HepG2 (cell line): Measurements from ENCODE around the gene ARFGAP1. TPM values are rescaled to one million over a fixed set of nuclear protein-coding genes. Genes with fewer than 3 reads are reported as not detected.

Source experiments
- ATF7 ChIP-seq, 2 experiments: fragments of 450-650 bp in 1 of 2; sonication (generic) in 1 of 2; formaldehyde crosslinking in 1 of 2; IDR thresholded peaks; 2 replicates each; pipeline versions ENCODE4 v1.4.0 to v1.6.1; 2016 to 2020; ENCODE audit warnings: antibody characterized with exemption in 1 of 2, mild to moderate bottlenecking in 1 of 2, missing genetic modification reagents in 1 of 2
- ETV5 ChIP-seq: IDR thresholded peaks from 2 replicates; pipeline ENCODE4 v1.6.1; 2018; ENCODE audit warnings: missing biosample characterization, missing genetic modification reagents, inconsistent platforms, borderline replicate concordance
- FOSL1 ChIP-seq: sonication (generic); formaldehyde crosslinking; IDR thresholded peaks from 2 replicates; pipeline ENCODE4 v1.9.0; 2021; ENCODE audit warnings: missing genetic modification reagents, borderline replicate concordance
- FOXA1 ChIP-seq, 2 experiments: fragments of 450-650 bp in 1 of 2; sonication (generic) in 1 of 2; formaldehyde crosslinking in 1 of 2; IDR thresholded peaks; 2 replicates each; pipeline versions ENCODE4 v1.4.0 to v1.6.1; 2016 to 2020; ENCODE audit warnings: missing genetic modification reagents in 1 of 2
- HDAC6 ChIP-seq: fragments of 200-600 bp; sonication (generic); IDR thresholded peaks from 2 replicates; pipeline ENCODE4 v1.7.0; 2017; ENCODE audit warnings: mild to moderate bottlenecking, antibody characterized with exemption, low read length, low read depth
- HOXA5 ChIP-seq: sonication (generic); formaldehyde crosslinking; IDR thresholded peaks from 2 replicates; pipeline ENCODE4 v1.4.0; 2020; ENCODE audit warnings: missing genetic modification reagents
- JUND ChIP-seq: sonication (generic); formaldehyde crosslinking; IDR thresholded peaks from 2 replicates; pipeline ENCODE4 v1.8.0; 2022; ENCODE audit warnings: mild to moderate bottlenecking, missing genetic modification reagents
- KLF9 ChIP-seq: IDR thresholded peaks from 2 replicates; pipeline ENCODE4 v1.6.1; 2016; ENCODE audit warnings: low read depth
- MED1 ChIP-seq: sonication (generic); formaldehyde crosslinking; IDR thresholded peaks from 2 replicates; pipeline ENCODE4 v1.4.0; 2020; ENCODE audit warnings: missing genetic modification reagents
- POLR2G ChIP-seq: fragments of 200-400 bp; formaldehyde crosslinking; IDR thresholded peaks from 2 replicates; pipeline ENCODE4 v1.6.1; 2018; ENCODE audit warnings: mild to moderate bottlenecking, low read depth, low read length, moderate library complexity
- RXRA ChIP-seq: sonication (generic); formaldehyde crosslinking; IDR thresholded peaks from 2 replicates; pipeline ENCODE4 v1.5.1; 2020; ENCODE audit warnings: missing genetic modification reagents
- SMAD3 ChIP-seq: sonication (generic); formaldehyde crosslinking; IDR thresholded peaks from 2 replicates; pipeline ENCODE4 v1.4.0; 2020; ENCODE audit warnings: missing genetic modification reagents
- SPEN ChIP-seq: sonication (generic); formaldehyde crosslinking; IDR thresholded peaks from 2 replicates; pipeline ENCODE4 v1.5.1; 2020; ENCODE audit warnings: low read depth, mild to moderate bottlenecking, missing genetic modification reagents
- STAG1 ChIP-seq: sonication (generic); formaldehyde crosslinking; IDR thresholded peaks from 2 replicates; pipeline ENCODE4 v1.4.0; 2020; ENCODE audit warnings: missing genetic modification reagents
- TBX2 ChIP-seq: sonication (generic); formaldehyde crosslinking; IDR thresholded peaks from 2 replicates; pipeline ENCODE4 v1.5.0; 2020; ENCODE audit warnings: missing genetic modification reagents, mild to moderate bottlenecking, borderline replicate concordance
- ZBTB3 ChIP-seq: sonication (generic); formaldehyde crosslinking; IDR thresholded peaks from 2 replicates; pipeline ENCODE4 v1.4.0; 2020; ENCODE audit warnings: low read depth, mild to moderate bottlenecking, moderate library complexity, missing genetic modification reagents, borderline replicate concordance
- ZNF121 ChIP-seq: sonication (generic); formaldehyde crosslinking; IDR thresholded peaks from 2 replicates; pipeline ENCODE4 v1.5.0; 2020; ENCODE audit warnings: mild to moderate bottlenecking, missing genetic modification reagents
- ZNF230 ChIP-seq: sonication (generic); formaldehyde crosslinking; IDR thresholded peaks from 2 replicates; pipeline ENCODE4 v1.4.0; 2020; ENCODE audit warnings: mild to moderate bottlenecking, missing genetic modification reagents
- ZNF557 ChIP-seq: sonication (generic); formaldehyde crosslinking; IDR thresholded peaks from 2 replicates; pipeline ENCODE4 v1.4.0; 2020; ENCODE audit warnings: missing genetic modification reagents
- ZNF598 ChIP-seq: sonication (generic); formaldehyde crosslinking; IDR thresholded peaks from 2 replicates; pipeline ENCODE4 v1.5.1; 2020; ENCODE audit warnings: mild to moderate bottlenecking, missing genetic modification reagents, borderline replicate concordance
- ZNF629 ChIP-seq: sonication (generic); formaldehyde crosslinking; conservative IDR thresholded peaks from 2 replicates; pipeline ENCODE4 v1.5.0; 2020; ENCODE audit warnings: missing genetic modification reagents
- polyA plus RNA-seq, 8 experiments: library from polyadenylated mRNA; depleted of rRNA in 3 of 8; stranded (reverse) in 7 of 8; unstranded in 1 of 8; fragments of >200 nt; fragmentation: Illumina TruSeq in 4 of 8; extraction: Trizol in 4 of 8; gene quantifications; 2 replicates each; pipeline versions ENCODE4 v1.2.1 to v1.2.3, GENCODE V29; 2011 to 2016; ENCODE audit warnings: low read depth in 4 of 8, missing spikeins in 1 of 8, mixed read lengths in 1 of 8; ENCODE audit not compliant: insufficient read depth in 1 of 8
- total RNA-seq, 5 experiments: library from RNA; depleted of rRNA; stranded (reverse); fragments of >200 nt; fragmentation: Illumina TruSeq; extraction: Trizol; gene quantifications; 2 replicates each; pipeline ENCODE4 v1.2.3, GENCODE V29; 2016; ENCODE audit warnings: low read depth in 1 of 5
- TF ChIP-seq, protein P1 (sequence below), 2 experiments: sonication (generic) in 1 of 2; formaldehyde crosslinking in 1 of 2; IDR thresholded peaks; 2 replicates each; pipeline versions ENCODE4 v1.4.0 to v1.6.1; 2018 to 2020; ENCODE audit warnings: missing genetic modification reagents in 2 of 2, borderline replicate concordance in 1 of 2, low read depth in 1 of 2, mild to moderate bottlenecking in 1 of 2, missing biosample characterization in 1 of 2
- TF ChIP-seq, protein P2 (sequence below): sonication (generic); formaldehyde crosslinking; IDR thresholded peaks from 2 replicates; pipeline ENCODE4 v1.4.0; 2020; ENCODE audit warnings: missing genetic modification reagents, borderline replicate concordance
- TF ChIP-seq, protein P3 (sequence below): sonication (generic); formaldehyde crosslinking; IDR thresholded peaks from 2 replicates; pipeline ENCODE4 v1.4.0; 2020; ENCODE audit warnings: mild to moderate bottlenecking, missing genetic modification reagents

The ARFGAP1 gene
- total and polyA plus RNA-seq, 2 of the 13 experiments (the other 11 are each of a cell fraction or from before 2014, with no cell fraction given) = 132 TPM

DNA sequence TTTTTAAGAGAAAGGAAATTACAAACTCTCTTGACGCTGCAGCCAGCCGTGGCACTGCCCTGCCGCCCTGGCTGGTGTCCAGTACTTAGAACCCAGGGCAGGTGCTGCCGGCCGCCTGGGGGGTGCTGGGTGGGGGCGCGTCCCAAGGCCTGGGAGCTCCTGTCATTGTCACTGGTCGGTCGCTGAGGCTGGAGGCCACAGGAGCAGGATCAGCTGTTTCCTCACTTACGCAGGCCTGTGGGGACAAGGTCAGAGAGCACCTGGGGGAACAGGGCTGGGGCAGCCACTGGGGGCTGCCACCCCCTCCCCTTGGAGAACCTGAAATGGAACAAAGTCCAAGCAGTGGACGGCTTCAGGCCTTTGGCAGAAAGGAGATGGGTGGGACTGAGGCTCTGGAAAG, 31.3 kb upstream of the ARFGAP1 start (continued):
- TF ChIP-seq, protein P1, sequence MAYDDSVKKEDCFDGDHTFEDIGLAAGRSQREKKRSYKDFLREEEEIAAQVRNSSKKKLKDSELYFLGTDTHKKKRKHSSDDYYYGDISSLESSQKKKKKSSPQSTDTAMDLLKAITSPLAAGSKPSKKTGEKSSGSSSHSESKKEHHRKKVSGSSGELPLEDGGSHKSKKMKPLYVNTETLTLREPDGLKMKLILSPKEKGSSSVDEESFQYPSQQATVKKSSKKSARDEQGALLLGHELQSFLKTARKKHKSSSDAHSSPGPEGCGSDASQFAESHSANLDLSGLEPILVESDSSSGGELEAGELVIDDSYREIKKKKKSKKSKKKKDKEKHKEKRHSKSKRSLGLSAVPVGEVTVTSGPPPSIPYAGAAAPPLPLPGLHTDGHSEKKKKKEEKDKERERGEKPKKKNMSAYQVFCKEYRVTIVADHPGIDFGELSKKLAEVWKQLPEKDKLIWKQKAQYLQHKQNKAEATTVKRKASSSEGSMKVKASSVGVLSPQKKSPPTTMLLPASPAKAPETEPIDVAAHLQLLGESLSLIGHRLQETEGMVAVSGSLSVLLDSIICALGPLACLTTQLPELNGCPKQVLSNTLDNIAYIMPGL (CRISPR knock-in tag; IDR thresholded peaks at IDR 0.05; ENCODE audit: borderline replicate concordance in 1 of 2, low read depth in 1 of 2) = no peak
- no peak; the same call in 1 of the 2 replicates for TF ChIP-seq ZNF230 (CRISPR knock-in tag)
- 0 out of 2 replicates have a peak, but pooled peaks have one; percentile 33 for TF ChIP-seq TBX2
- TF ChIP-seq ZNF557 (CRISPR knock-in tag) = no peak
- no peak for TF ChIP-seq ZBTB3 (CRISPR knock-in tag)
- no peak; the same call in 1 of the 2 replicates for TF ChIP-seq ZNF598
- TF ChIP-seq POLR2G = no peak
- TF ChIP-seq HOXA5 (CRISPR knock-in tag) = no peak
- TF ChIP-seq ETV5 (CRISPR knock-in tag) = peak; percentile 23; the same call in 1 of the 2 replicates
- TF ChIP-seq ATF7 (IDR thresholded peaks at IDR 0.05) = no peak
- TF ChIP-seq ATF7 (CRISPR knock-in tag; IDR thresholded peaks at IDR 0.05) = no peak
- TF ChIP-seq FOXA1 (IDR thresholded peaks at IDR 0.05) = no peak
- no peak for TF ChIP-seq FOXA1 (CRISPR knock-in tag; IDR thresholded peaks at IDR 0.05)
- TF ChIP-seq ZNF121 = no peak
- TF ChIP-seq SPEN (CRISPR knock-in tag) = 0 out of 2 replicates have a peak, but pooled peaks have one; percentile 34
- TF ChIP-seq JUND (CRISPR knock-in tag) = no peak
- no peak for TF ChIP-seq STAG1 (CRISPR knock-in tag)
- peak; percentile 75 for TF ChIP-seq RXRA (CRISPR knock-in tag)
- TF ChIP-seq HDAC6 = no peak
- TF ChIP-seq, protein P2, sequence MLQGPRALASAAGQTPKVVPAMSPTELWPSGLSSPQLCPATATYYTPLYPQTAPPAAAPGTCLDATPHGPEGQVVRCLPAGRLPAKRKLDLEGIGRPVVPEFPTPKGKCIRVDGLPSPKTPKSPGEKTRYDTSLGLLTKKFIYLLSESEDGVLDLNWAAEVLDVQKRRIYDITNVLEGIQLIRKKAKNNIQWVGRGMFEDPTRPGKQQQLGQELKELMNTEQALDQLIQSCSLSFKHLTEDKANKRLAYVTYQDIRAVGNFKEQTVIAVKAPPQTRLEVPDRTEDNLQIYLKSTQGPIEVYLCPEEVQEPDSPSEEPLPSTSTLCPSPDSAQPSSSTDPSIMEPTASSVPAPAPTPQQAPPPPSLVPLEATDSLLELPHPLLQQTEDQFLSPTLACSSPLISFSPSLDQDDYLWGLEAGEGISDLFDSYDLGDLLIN = no peak
- TF ChIP-seq KLF9 (CRISPR knock-in tag) = no peak
- no peak for TF ChIP-seq MED1 (CRISPR knock-in tag)
- no peak for TF ChIP-seq FOSL1
- no peak for TF ChIP-seq ZNF629 (CRISPR knock-in tag)
- TF ChIP-seq, protein P3, sequence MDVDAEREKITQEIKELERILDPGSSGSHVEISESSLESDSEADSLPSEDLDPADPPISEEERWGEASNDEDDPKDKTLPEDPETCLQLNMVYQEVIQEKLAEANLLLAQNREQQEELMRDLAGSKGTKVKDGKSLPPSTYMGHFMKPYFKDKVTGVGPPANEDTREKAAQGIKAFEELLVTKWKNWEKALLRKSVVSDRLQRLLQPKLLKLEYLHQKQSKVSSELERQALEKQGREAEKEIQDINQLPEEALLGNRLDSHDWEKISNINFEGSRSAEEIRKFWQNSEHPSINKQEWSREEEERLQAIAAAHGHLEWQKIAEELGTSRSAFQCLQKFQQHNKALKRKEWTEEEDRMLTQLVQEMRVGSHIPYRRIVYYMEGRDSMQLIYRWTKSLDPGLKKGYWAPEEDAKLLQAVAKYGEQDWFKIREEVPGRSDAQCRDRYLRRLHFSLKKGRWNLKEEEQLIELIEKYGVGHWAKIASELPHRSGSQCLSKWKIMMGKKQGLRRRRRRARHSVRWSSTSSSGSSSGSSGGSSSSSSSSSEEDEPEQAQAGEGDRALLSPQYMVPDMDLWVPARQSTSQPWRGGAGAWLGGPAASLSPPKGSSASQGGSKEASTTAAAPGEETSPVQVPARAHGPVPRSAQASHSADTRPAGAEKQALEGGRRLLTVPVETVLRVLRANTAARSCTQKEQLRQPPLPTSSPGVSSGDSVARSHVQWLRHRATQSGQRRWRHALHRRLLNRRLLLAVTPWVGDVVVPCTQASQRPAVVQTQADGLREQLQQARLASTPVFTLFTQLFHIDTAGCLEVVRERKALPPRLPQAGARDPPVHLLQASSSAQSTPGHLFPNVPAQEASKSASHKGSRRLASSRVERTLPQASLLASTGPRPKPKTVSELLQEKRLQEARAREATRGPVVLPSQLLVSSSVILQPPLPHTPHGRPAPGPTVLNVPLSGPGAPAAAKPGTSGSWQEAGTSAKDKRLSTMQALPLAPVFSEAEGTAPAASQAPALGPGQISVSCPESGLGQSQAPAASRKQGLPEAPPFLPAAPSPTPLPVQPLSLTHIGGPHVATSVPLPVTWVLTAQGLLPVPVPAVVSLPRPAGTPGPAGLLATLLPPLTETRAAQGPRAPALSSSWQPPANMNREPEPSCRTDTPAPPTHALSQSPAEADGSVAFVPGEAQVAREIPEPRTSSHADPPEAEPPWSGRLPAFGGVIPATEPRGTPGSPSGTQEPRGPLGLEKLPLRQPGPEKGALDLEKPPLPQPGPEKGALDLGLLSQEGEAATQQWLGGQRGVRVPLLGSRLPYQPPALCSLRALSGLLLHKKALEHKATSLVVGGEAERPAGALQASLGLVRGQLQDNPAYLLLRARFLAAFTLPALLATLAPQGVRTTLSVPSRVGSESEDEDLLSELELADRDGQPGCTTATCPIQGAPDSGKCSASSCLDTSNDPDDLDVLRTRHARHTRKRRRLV (CRISPR knock-in tag) = no peak
- TF ChIP-seq SMAD3 (CRISPR knock-in tag) = no peak
